ENCODE results near the gene FDXR.

- TF ChIP-seq YY1 (IDR thresholded peaks at IDR 0.05; ENCODE audit: insufficient read depth, insufficient read length) = no peak
- TF ChIP-seq ZNF274 (IDR thresholded peaks at IDR 0.05; ENCODE audit: low read depth, low read length) = no peak
Observed at GRCh38 chr17:74831444-74832146, 41.2 kb downstream of the FDXR start.
